Smooth muscle cell (in vitro differentiated cells): ENCODE measurements around the gene PSMC5. TPM values are rescaled to one million over a fixed set of nuclear protein-coding genes. Genes with fewer than 3 reads are reported as not detected.

ENCODE experiments used
- DNase-seq: peaks from one replicate; lab custom pipeline; 2025; ENCODE audit not compliant: unreplicated experiment; lab: John Stamatoyannopoulos, UW
- H2AFZ ChIP-seq: fragments of 200-600 bp; sonication (generic); 2 replicates; pipeline ENCODE4 v1.6.0; 2016; ENCODE audit warnings: antibody characterized with exemption, low read depth, mild to moderate bottlenecking
- H3F3A ChIP-seq: fragments of 200-600 bp; sonication (generic); 2 replicates; pipeline ENCODE4 v1.6.0; 2017; ENCODE audit warnings: antibody characterized with exemption, low read depth
- H3K27ac ChIP-seq: fragments of 200-600 bp; sonication (generic); 2 replicates; pipeline ENCODE4 v1.5.1; 2016; ENCODE audit warnings: low read depth, mild to moderate bottlenecking
- H3K27me3 ChIP-seq: fragments of 200-600 bp; sonication (generic); 2 replicates; pipeline ENCODE4 v1.6.1; 2016; ENCODE audit warnings: low read depth, mild to moderate bottlenecking
- H3K36me3 ChIP-seq: fragments of 200-600 bp; sonication (generic); 2 replicates; pipeline ENCODE4 v1.5.1; 2016; ENCODE audit warnings: low read depth
- H3K4me1 ChIP-seq: fragments of 200-600 bp; sonication (generic); 2 replicates; pipeline ENCODE4 v1.5.1; 2016; ENCODE audit warnings: low read depth
- H3K4me2 ChIP-seq: fragments of 200-600 bp; sonication (generic); 2 replicates; pipeline ENCODE4 v1.6.0; 2016; ENCODE audit warnings: mild to moderate bottlenecking
- H3K4me3 ChIP-seq: fragments of 200-600 bp; sonication (generic); 2 replicates; pipeline ENCODE4 v1.5.1; 2016; ENCODE audit warnings: mild to moderate bottlenecking
- H3K79me2 ChIP-seq: fragments of 200-600 bp; sonication (generic); 2 replicates; pipeline ENCODE4 v1.6.0; 2016; ENCODE audit warnings: low read depth, mild to moderate bottlenecking
- H3K9ac ChIP-seq: fragments of 200-600 bp; sonication (generic); 2 replicates; pipeline ENCODE4 v1.6.0; 2016; ENCODE audit warnings: low read depth
- H3K9me3 ChIP-seq: fragments of 200-600 bp; sonication (generic); replicated peaks from 2 replicates; pipeline ENCODE4 v1.5.1; 2016; ENCODE audit warnings: low read depth
- H4K20me1 ChIP-seq: fragments of 200-600 bp; sonication (generic); 2 replicates; pipeline ENCODE4 v1.6.0; 2016; ENCODE audit warnings: low read depth
- CTCF ChIP-seq: fragments of 200-600 bp; sonication (generic); IDR thresholded peaks from 2 replicates; pipeline ENCODE4 v1.5.1; 2017; ENCODE audit warnings: borderline replicate concordance, mild to moderate bottlenecking, antibody characterized with exemption; ENCODE audit not compliant: insufficient read depth, poor library complexity, severe bottlenecking
- WGBS: methylation state at CpG from one replicate; pipeline ENCODE4 v1.1.7; 2016; ENCODE audit warnings: low lambda C conversion rate; 5-methylcytosine and 5-hydroxymethylcytosine counted together
- polyA plus RNA-seq: library from polyadenylated mRNA; unstranded; fragments of >200 nt; fragmentation: Nextera tagmentation; extraction: Ambion mirVana; gene quantifications from 2 replicates; pipeline ENCODE4 v1.2.1, GENCODE V29; 2016
- total RNA-seq: library from RNA; depleted of rRNA; stranded (reverse); fragments of >200 nt; gene quantifications from 2 replicates; pipeline ENCODE4 v1.2.3, GENCODE V29; 2014

Gene PSMC5
- total and polyA plus RNA-seq, 2 experiments from 2014 or later = 46.2 to 132 TPM

GRCh38 chr17:63822537-63822936, 4.7 kb upstream of the PSMC5 start:
- Histone ChIP-seq H3K36me3 (peaks cover 11% of the 10 kb centered on the region), H3K4me1 (peaks cover 6% of the 10 kb centered on the region), H3K79me2 (peaks cover 15% of the 10 kb centered on the region), H2AFZ (no peak overlapping the region), H3K9ac (no peak overlapping the region), H3F3A (peaks cover 17% of the 10 kb centered on the region), H3K27ac (no peak overlapping the region), H3K4me3 (no peak overlapping the region), H3K4me2 (no peak overlapping the region), H3K9me3 (no peaks in the 10 kb centered on the region), H3K27me3 (no peaks in the 10 kb centered on the region), H4K20me1 (peaks cover 24% of the 10 kb centered on the region)
- no peak for TF ChIP-seq CTCF
- DNase-seq = no peak

GRCh38 chr17:63823659-63824331, 3.4 kb upstream of the PSMC5 start:
- WGBS = 97% methylated on average over 13 of the region's 13 CpGs
- Histone ChIP-seq H3K36me3 (peaks cover 8% of the 10 kb centered on the region), H3K27ac (no peak overlapping the region), H3K9ac (no peak overlapping the region), H3K27me3 (no peaks in the 10 kb centered on the region), H3K4me1 (peaks cover 14% of the 10 kb centered on the region), H3K9me3 (no peaks in the 10 kb centered on the region), H3F3A (peaks cover 9% of the 10 kb centered on the region), H4K20me1 (peaks cover 24% of the 10 kb centered on the region), H3K4me2 (no peak overlapping the region), H3K4me3 (no peak overlapping the region), H3K79me2 (peaks cover 27% of the 10 kb centered on the region), H2AFZ (no peak overlapping the region)
- TF ChIP-seq CTCF = no peak
- no peak for DNase-seq

GRCh38 chr17:63824362-63824761, 2.9 kb upstream of the PSMC5 start:
- Histone ChIP-seq H3K79me2 (peaks cover 33% of the 10 kb centered on the region), H2AFZ (no peak overlapping the region)

More at GRCh38 chr17:63824362-63824761, 2.9 kb upstream of the PSMC5 start:
- no peak for DNase-seq
- Histone ChIP-seq H3K9ac (no peak overlapping the region), H3F3A (peaks cover 4% of the 10 kb centered on the region), H3K9me3 (no peaks in the 10 kb centered on the region), H3K4me3 (no peak overlapping the region), H3K27me3 (no peaks in the 10 kb centered on the region), H3K27ac (no peak overlapping the region), H3K36me3 (peaks cover 4% of the 10 kb centered on the region), H3K4me1 (peaks cover 14% of the 10 kb centered on the region), H4K20me1 (peaks cover 18% of the 10 kb centered on the region), H3K4me2 (no peak overlapping the region)
- TF ChIP-seq CTCF = no peak
- WGBS = 97% methylated on average over 9 of the region's 9 CpGs
